ENCODE results near the gene OCA2.

- TF ChIP-seq CTCF (IDR thresholded peaks at IDR 0.05; ENCODE audit: poor library complexity, severe bottlenecking) = no peak
- TF ChIP-seq EP300 (conservative IDR thresholded peaks at IDR 0.05; ENCODE audit: poor library complexity, severe bottlenecking) = no peak
- TF ChIP-seq REST (IDR thresholded peaks at IDR 0.05; ENCODE audit: borderline replicate concordance) = no peak
Measured at GRCh38 chr15:27970661-27971392, 128.3 kb downstream of the OCA2 start.

Measured in neural cell (in vitro differentiated cells).